Right lobe of liver (tissue), 4 donors: ENCODE measurements around the gene RHOBTB1.

ENCODE experiments used
- CTCF ChIP-seq, 4 donors: fragments of 200-600 bp in 3 of 4; fragments of 450-650 bp in 1 of 4; IDR thresholded peaks; one replicate each; pipeline versions ENCODE4 v1.5.1 to v1.8.0; 2016 to 2022; ENCODE audit warnings: antibody characterized with exemption in 4 of 4, mild to moderate bottlenecking in 2 of 4
- POLR2A ChIP-seq: fragments of 450-650 bp; IDR thresholded peaks from one replicate; pipeline ENCODE4 v1.6.1; 2017; ENCODE audit warnings: antibody characterized with exemption, mild to moderate bottlenecking
- donor health status: DM: no; HTN: no; CAD: no.
- donor health status: DM: no; HTN: no; CAD: no.
- donor health status: DM: no; HTN: yes; CAD: no.

- TF ChIP-seq CTCF (IDR thresholded peaks at IDR 0.05): no peak
- TF ChIP-seq POLR2A: no peak
Observed at GRCh38 chr10:60892571-60892970, 51.4 kb downstream of the RHOBTB1 start.
